IMR-90 (cell line): ENCODE measurements around the gene APOA4. TPM values are rescaled to one million over a fixed set of nuclear protein-coding genes. Genes with fewer than 3 reads are reported as not detected.

ENCODE experiments used
- ATAC-seq: fragments of 200-7000 bp; cut with Tn5 transposase; 2 replicates; pipeline ENCODE4 v1.9.1; 2020; ENCODE audit warnings: low read depth, mild to moderate bottlenecking, moderate library complexity
- BruUV-seq: library from RNA; stranded (reverse); fragments of 400-500 nt; replicated peaks from 2 replicates; lab custom pipeline; 2021; lab: Mats Ljungman, UMichigan
- CTCF ChIA-PET: fragments of 300-600 bp; formaldehyde crosslinking; extraction: SDS; loops from one replicate; lab custom pipeline; 2021; ENCODE audit warnings: antibody characterized with exemption; lab: Yijun Ruan, JAX
- POLR2A ChIA-PET: fragments of 300-600 bp; sonication (Branson Sonifier 250); formaldehyde crosslinking; loops from one replicate; lab custom pipeline; 2022; ENCODE audit warnings: antibody characterized with exemption; ENCODE audit not compliant: unreplicated experiment; lab: Charles Lee
- DNase-seq: peaks from one replicate; pipeline ENCODE4 v3.0.0; 2013
- H2AFZ ChIP-seq: replicated peaks from 2 replicates; pipeline ENCODE3; 2013; ENCODE audit warnings: low read length, mild to moderate bottlenecking; ENCODE audit not compliant: poor library complexity
- H2AK5ac ChIP-seq: 2 replicates; pipeline ENCODE4 v1.6.1; 2013; ENCODE audit warnings: low read depth, low read length, inconsistent platforms
- H2AK9ac ChIP-seq: replicated peaks from 2 replicates; pipeline ENCODE3; 2013; ENCODE audit warnings: mild to moderate bottlenecking, low read depth, low read length, moderate library complexity; ENCODE audit not compliant: poor library complexity
- H2BK120ac ChIP-seq: 2 replicates; pipeline ENCODE4 v1.6.1; 2013; ENCODE audit warnings: low read depth, low read length, inconsistent platforms
- H2BK15ac ChIP-seq: 3 replicates; pipeline ENCODE4 v1.6.1; 2013; ENCODE audit warnings: low read depth, low read length, inconsistent platforms
- H2BK20ac ChIP-seq: 2 replicates; pipeline ENCODE4 v1.6.1; 2013; ENCODE audit warnings: low read depth, mild to moderate bottlenecking, inconsistent platforms, low read length, moderate library complexity
- H2BK5ac ChIP-seq: 2 replicates; pipeline ENCODE4 v1.6.1; 2013; ENCODE audit warnings: mild to moderate bottlenecking, low read depth, low read length, inconsistent platforms; ENCODE audit not compliant: poor library complexity, severe bottlenecking
- H3K14ac ChIP-seq: replicated peaks from 2 replicates; pipeline ENCODE4 v1.6.1; 2013; ENCODE audit warnings: low read depth, low read length, inconsistent platforms
- H3K18ac ChIP-seq: 2 replicates; pipeline ENCODE4 v1.6.1; 2013; ENCODE audit warnings: low read depth, low read length, control low read depth
- H3K23ac ChIP-seq: 2 replicates; pipeline ENCODE4 v1.6.1; 2013; ENCODE audit warnings: low read depth, low read length, inconsistent platforms
- H3K27ac ChIP-seq: 2 replicates; pipeline ENCODE4 v1.5.1; 2013; ENCODE audit warnings: mild to moderate bottlenecking, control low read depth, low read length; ENCODE audit not compliant: insufficient read depth
- H3K27me3 ChIP-seq: 2 replicates; pipeline ENCODE4 v1.6.1; 2013; ENCODE audit warnings: low read length; ENCODE audit not compliant: control insufficient read depth, insufficient read depth
- H3K36me3 ChIP-seq: 2 replicates; pipeline ENCODE4 v1.6.1; 2013; ENCODE audit warnings: low read length, mixed read lengths; ENCODE audit not compliant: control insufficient read depth, insufficient read depth
- H3K4ac ChIP-seq: 2 replicates; pipeline ENCODE4 v1.6.1; 2013; ENCODE audit warnings: low read depth, low read length, inconsistent platforms
- H3K4me1 ChIP-seq: 2 replicates; pipeline ENCODE4 v1.6.1; 2013; ENCODE audit warnings: low read length, mixed read lengths; ENCODE audit not compliant: control insufficient read depth, insufficient read depth
- H3K4me2 ChIP-seq: 2 replicates; pipeline ENCODE4 v1.6.1; 2013; ENCODE audit warnings: low read depth, mild to moderate bottlenecking, control low read depth, low read length, moderate library complexity
- H3K4me3 ChIP-seq: 2 replicates; pipeline ENCODE4 v1.5.1; 2013; ENCODE audit warnings: low read depth, mild to moderate bottlenecking, control low read depth, low read length, moderate library complexity; ENCODE audit not compliant: insufficient read depth
- H3K56ac ChIP-seq: 2 replicates; pipeline ENCODE4 v1.6.1; 2013; ENCODE audit warnings: low read length, inconsistent platforms; ENCODE audit not compliant: insufficient read depth; ENCODE audit errors: extremely low read depth
- H3K79me1 ChIP-seq, 2 experiments: 2 replicates each; pipeline ENCODE4 v1.6.1; 2013; ENCODE audit warnings: low read length in 2 of 2, inconsistent platforms in 1 of 2, low read depth in 1 of 2
- H3K9ac ChIP-seq: 2 replicates; pipeline ENCODE4 v1.6.1; 2013; ENCODE audit warnings: low read depth, low read length, control low read depth
- H3K9me1 ChIP-seq: 2 replicates; pipeline ENCODE4 v1.6.1; 2013; ENCODE audit warnings: low read length, inconsistent platforms; ENCODE audit not compliant: insufficient read depth
- H3K9me3 ChIP-seq: 2 replicates; pipeline ENCODE4 v1.6.1; 2013; ENCODE audit warnings: low read length; ENCODE audit not compliant: control insufficient read depth, insufficient read depth
- H4K20me1 ChIP-seq: 2 replicates; pipeline ENCODE4 v1.6.1; 2013; ENCODE audit warnings: low read length, inconsistent platforms; ENCODE audit not compliant: insufficient read depth
- H4K5ac ChIP-seq: 2 replicates; pipeline ENCODE4 v1.6.1; 2013; ENCODE audit warnings: mild to moderate bottlenecking, low read depth, low read length, control low read depth
- H4K8ac ChIP-seq, 2 experiments: 2 replicates each; pipeline ENCODE4 v1.6.1; 2013; ENCODE audit warnings: low read depth in 2 of 2, low read length in 2 of 2, control low read depth in 1 of 2, inconsistent platforms in 1 of 2
- H4K91ac ChIP-seq: 2 replicates; pipeline ENCODE4 v1.6.1; 2013; ENCODE audit warnings: low read depth, low read length, inconsistent platforms; ENCODE audit not compliant: insufficient read depth
- BHLHE40 ChIP-seq: fragments of 150-350 bp; IDR thresholded peaks from 2 replicates; pipeline ENCODE4 v1.6.1; 2016; ENCODE audit warnings: mild to moderate bottlenecking, low read depth, low read length
- CEBPB ChIP-seq: IDR thresholded peaks from 2 replicates; pipeline ENCODE4 v1.6.1; 2012; ENCODE audit warnings: low read depth, low read length, improper control_type of control experiment
- CHD1 ChIP-seq: IDR thresholded peaks from 2 replicates; pipeline ENCODE4 v1.6.1; 2012; ENCODE audit warnings: low read depth, low read length, improper control_type of control experiment
- FOS ChIP-seq: fragments of 150-350 bp; IDR thresholded peaks from 2 replicates; pipeline ENCODE4 v1.6.1; 2016; ENCODE audit warnings: low read depth, low read length
- MAFK ChIP-seq: IDR thresholded peaks from 2 replicates; pipeline ENCODE4 v1.6.1; 2012; ENCODE audit warnings: low read depth, low read length, improper control_type of control experiment
- MAZ ChIP-seq: IDR thresholded peaks from 2 replicates; pipeline ENCODE4 v1.6.1; 2012; ENCODE audit warnings: low read depth, mild to moderate bottlenecking, low read length, improper control_type of control experiment, moderate library complexity, borderline replicate concordance
- MXI1 ChIP-seq: IDR thresholded peaks from 2 replicates; pipeline ENCODE4 v1.6.1; 2012; ENCODE audit warnings: low read depth, mild to moderate bottlenecking, low read length, moderate library complexity, borderline replicate concordance
- NFE2L2 ChIP-seq: fragments of 150-350 bp; IDR thresholded peaks from 2 replicates; pipeline ENCODE4 v1.6.1; 2016; ENCODE audit warnings: low read depth, mild to moderate bottlenecking, low read length
- POLR2A ChIP-seq: IDR thresholded peaks from 2 replicates; pipeline ENCODE4 v1.6.1; 2012; ENCODE audit warnings: mild to moderate bottlenecking, low read depth, low read length
- RAD21 ChIP-seq: IDR thresholded peaks from 2 replicates; pipeline ENCODE4 v1.6.1; 2012; ENCODE audit warnings: low read length, improper control_type of control experiment
- RFX5 ChIP-seq: IDR thresholded peaks from 2 replicates; pipeline ENCODE4 v1.8.0; 2012; ENCODE audit warnings: low read depth, mild to moderate bottlenecking, low read length, moderate library complexity
- SMC3 ChIP-seq: fragments of 150-350 bp; IDR thresholded peaks from 2 replicates; pipeline ENCODE4 v1.6.1; 2016; ENCODE audit warnings: low read depth, mild to moderate bottlenecking, antibody characterized with exemption, low read length, moderate library complexity
- WGBS, 2 experiments: methylation state at CpG; one replicate each; pipeline versions ENCODE4 v1.1.5 to v1.1.7; 2013; ENCODE audit warnings: missing lambda C conversion rate in 2 of 2; ENCODE audit not compliant: insufficient read length in 1 of 2; ENCODE audit errors: extremely low coverage in 2 of 2; 5-methylcytosine and 5-hydroxymethylcytosine counted together
- dilution Hi-C: fragments of 300-500 bp; cut with HindIII; formaldehyde crosslinking; loops from one replicate; pipeline ENCODE4 v1.14.3; 2018; ENCODE audit warnings: low sequenced_read_pairs; ENCODE audit not compliant: unreplicated experiment
- in situ Hi-C: fragments of 300-500 bp; cut with MboI; formaldehyde crosslinking; loops from 3 replicates; pipeline ENCODE4 v1.14.3; 2019; ENCODE audit warnings: low sequenced_read_pairs, inconsistent platforms, mixed read lengths
- intact Hi-C: fragments of 100-400 bp; cut with micrococcal nuclease; formaldehyde crosslinking; loops from 2 replicates; pipeline ENCODE4 v1.10.0; 2022
- polyA plus RNA-seq, 3 experiments: library from polyadenylated mRNA; depleted of rRNA; stranded (reverse); fragments of >200 nt; gene quantifications; 2 replicates each; pipeline ENCODE4 v1.2.3, GENCODE V29; 2012; ENCODE audit warnings: low replicate concordance in 1 of 3
- total RNA-seq: library from RNA; depleted of rRNA; stranded (reverse); fragments of >200 nt; gene quantifications from 2 replicates; pipeline ENCODE4 v1.2.3, GENCODE V29; 2012
- TF ChIP-seq, protein P1 (sequence below): fragments of 150-350 bp; IDR thresholded peaks from 2 replicates; pipeline ENCODE4 v1.6.1; 2016; ENCODE audit warnings: low read depth, mild to moderate bottlenecking, low read length, moderate library complexity, borderline replicate concordance
- TF ChIP-seq, protein P2 (sequence below): fragments of 150-350 bp; IDR thresholded peaks from 2 replicates; pipeline ENCODE4 v1.6.1; 2017; ENCODE audit warnings: mild to moderate bottlenecking, antibody characterized with exemption, low read length, low read depth

Gene APOA4
- total and polyA plus RNA-seq, 2 of the 4 experiments (the other 2 are of a cell fraction): not detected

DNA sequence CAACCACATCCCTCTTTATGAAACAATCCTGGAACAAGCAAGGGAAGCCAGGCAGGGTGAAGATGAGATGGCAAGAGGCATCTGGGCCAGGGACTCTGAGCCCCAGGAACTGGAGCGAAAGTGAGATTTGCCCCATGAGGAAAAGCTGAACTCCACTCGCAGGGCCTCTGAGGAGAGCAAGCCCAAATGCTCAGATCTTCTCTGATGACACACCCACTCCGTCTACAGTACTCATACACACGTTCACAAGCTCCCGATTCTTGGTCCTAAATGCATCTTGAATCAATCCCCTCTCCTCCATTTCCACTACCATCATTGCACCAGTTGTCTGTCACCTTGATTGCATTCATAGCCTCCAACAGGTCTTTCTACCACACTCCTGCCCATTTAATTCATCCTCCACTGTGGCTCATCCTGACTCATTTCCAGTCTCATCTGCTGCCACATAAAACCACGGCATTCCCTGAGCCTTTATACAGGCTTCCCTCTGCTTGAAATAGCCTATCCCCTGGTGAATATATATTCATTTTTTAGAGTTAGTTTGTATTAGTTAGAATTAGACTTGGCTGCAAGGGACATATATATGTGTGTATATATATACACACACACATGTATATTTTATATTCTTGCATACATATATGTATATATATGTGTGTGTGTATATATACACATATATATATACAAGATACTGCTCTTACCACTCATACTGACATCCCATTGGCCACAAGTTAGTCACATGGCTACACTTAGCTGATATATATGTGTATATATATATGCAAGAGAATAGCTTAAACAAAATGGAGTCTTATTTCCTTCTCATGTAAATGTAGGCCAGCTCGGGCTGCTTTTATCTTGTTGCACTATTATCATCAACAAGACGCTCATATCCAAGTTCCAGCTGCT is 30.0 kb downstream of the APOA4 start:
- no peak overlapping the region for H3K4ac ChIP-seq
- H4K20me1 ChIP-seq: no peaks in the 10 kb centered on the region
- DNase-seq (peak; percentile 73), ATAC-seq (peak; percentile 21; the same call in 1 of the 2 replicates)
- no peak overlapping the region for H3K18ac ChIP-seq
- peaks cover 10% of the 10 kb centered on the region for H3K9me1 ChIP-seq
- H3K56ac ChIP-seq: no peak overlapping the region
- H2BK5ac ChIP-seq: no peak overlapping the region
- no peak overlapping the region for H3K4me2 ChIP-seq
- no peaks in the 10 kb centered on the region for H3K27me3 ChIP-seq
- H4K8ac ChIP-seq: peak overlapping the region in 1 of 2 experiments; percentile 82; a peak in 2 of 4 replicates
- no peak overlapping the region; the same call in 2 of the 3 replicates for H2BK15ac ChIP-seq
- no TSS peak for BruUV-seq
- in situ Hi-C loops: loop anchor here (5.0 kb wide), 1 partner anchor 309 kb away; no protein-coding TSS in a partner anchor
- H3K14ac ChIP-seq: no peak overlapping the region
- no peak overlapping the region for H2BK120ac ChIP-seq
- no peak overlapping the region for H3K23ac ChIP-seq
- intact Hi-C loops: loop anchor here (1.0 to 5.0 kb wide), 2 partner anchors 79 to 433 kb away; no protein-coding TSS in a partner anchor
- POLR2A ChIA-PET: interaction anchor here (0.7 kb wide), 1 partner anchor 43 kb away, joined by 3 read pairs; no protein-coding TSS in a partner anchor
- H3K4me3 ChIP-seq: no peak overlapping the region
- no peaks in the 10 kb centered on the region for H3K9me3 ChIP-seq
- peaks cover 3 to 7% of the 10 kb centered on the region in 2 experiments; a peak in 3 of 4 replicates for H3K79me1 ChIP-seq
- dilution Hi-C loops: no loop called here
- H3K4me1 ChIP-seq: peaks cover 4% of the 10 kb centered on the region
- 93% methylated on average over 3 of the region's 8 CpGs; no CpG with 5 or more reads in 1 of the 2 experiments for WGBS, 2 experiments
- peak overlapping the region; percentile 40; the same call in 1 of the 2 replicates for H2AK5ac ChIP-seq
- CTCF ChIA-PET: interaction anchor here (0.9 to 1.7 kb wide), 2 partner anchors 43 to 313 kb away, joined by 3 to 6 read pairs; no protein-coding TSS in a partner anchor
- no peak overlapping the region for H3K27ac ChIP-seq
- H2AK9ac ChIP-seq: no peak overlapping the region
- H4K5ac ChIP-seq: peak overlapping the region; percentile 9; the same call in 1 of the 2 replicates
- H2AFZ ChIP-seq: peak overlapping the region; percentile 85
- H2BK20ac ChIP-seq: no peak overlapping the region
- H4K91ac ChIP-seq: peak overlapping the region; percentile 13; the same call in 1 of the 2 replicates
- no peak overlapping the region for H3K9ac ChIP-seq
- H3K36me3 ChIP-seq: no peaks in the 10 kb centered on the region
- TF ChIP-seq MAFK: no peak
- no peak for TF ChIP-seq SMC3
- no peak for TF ChIP-seq RFX5
- TF ChIP-seq MXI1: no peak
- TF ChIP-seq FOS: no peak
- no peak for TF ChIP-seq POLR2A
- TF ChIP-seq, protein P1, sequence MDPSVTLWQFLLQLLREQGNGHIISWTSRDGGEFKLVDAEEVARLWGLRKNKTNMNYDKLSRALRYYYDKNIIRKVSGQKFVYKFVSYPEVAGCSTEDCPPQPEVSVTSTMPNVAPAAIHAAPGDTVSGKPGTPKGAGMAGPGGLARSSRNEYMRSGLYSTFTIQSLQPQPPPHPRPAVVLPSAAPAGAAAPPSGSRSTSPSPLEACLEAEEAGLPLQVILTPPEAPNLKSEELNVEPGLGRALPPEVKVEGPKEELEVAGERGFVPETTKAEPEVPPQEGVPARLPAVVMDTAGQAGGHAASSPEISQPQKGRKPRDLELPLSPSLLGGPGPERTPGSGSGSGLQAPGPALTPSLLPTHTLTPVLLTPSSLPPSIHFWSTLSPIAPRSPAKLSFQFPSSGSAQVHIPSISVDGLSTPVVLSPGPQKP: no peak
- TF ChIP-seq, protein P2, sequence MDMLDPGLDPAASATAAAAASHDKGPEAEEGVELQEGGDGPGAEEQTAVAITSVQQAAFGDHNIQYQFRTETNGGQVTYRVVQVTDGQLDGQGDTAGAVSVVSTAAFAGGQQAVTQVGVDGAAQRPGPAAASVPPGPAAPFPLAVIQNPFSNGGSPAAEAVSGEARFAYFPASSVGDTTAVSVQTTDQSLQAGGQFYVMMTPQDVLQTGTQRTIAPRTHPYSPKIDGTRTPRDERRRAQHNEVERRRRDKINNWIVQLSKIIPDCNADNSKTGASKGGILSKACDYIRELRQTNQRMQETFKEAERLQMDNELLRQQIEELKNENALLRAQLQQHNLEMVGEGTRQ: no peak
- TF ChIP-seq MAZ: no peak
- no peak for TF ChIP-seq RAD21
- TF ChIP-seq CHD1: no peak
- no peak for TF ChIP-seq CEBPB
- TF ChIP-seq BHLHE40: no peak
- TF ChIP-seq NFE2L2: no peak
